H1 (cell line): ENCODE measurements around the gene PIGZ. TPM values are rescaled to one million over a fixed set of nuclear protein-coding genes. Genes with fewer than 3 reads are reported as not detected.

Experiments used
- CTCF ChIA-PET: fragments of 300-600 bp; sonication (Branson Sonifier 250); formaldehyde crosslinking; loops from one replicate; lab custom pipeline; 2021; ENCODE audit not compliant: partially characterized antibody; lab: Charles Lee
- POLR2A ChIA-PET: fragments of 300-600 bp; sonication (Branson Sonifier 250); formaldehyde crosslinking; loops from one replicate; lab custom pipeline; 2021; ENCODE audit warnings: inconsistent platforms; ENCODE audit not compliant: partially characterized antibody; lab: Charles Lee
- DNase-seq, 2 experiments: peaks; one replicate each; pipeline versions ENCODE4 v3.0.0 to v3.0.0-alpha.2; 2010 to 2022; ENCODE audit warnings: low spot score in 2 of 2, low read depth in 1 of 2, mixed read lengths in 1 of 2
- FAIRE-seq: peaks from 2 replicates; lab custom pipeline; 2011; peaks lifted over from hg19 to GRCh38; lab: Jason Lieb, UNC
- H2AFZ ChIP-seq: 2 replicates; pipeline ENCODE4 v1.8.1; 2012; ENCODE audit warnings: low read length, inconsistent platforms
- H2AK5ac ChIP-seq: 2 replicates; pipeline ENCODE4 v1.6.1; 2013; ENCODE audit warnings: low read depth, low read length
- H2BK120ac ChIP-seq: replicated peaks from 2 replicates; pipeline ENCODE3; 2013; ENCODE audit warnings: low read depth, low read length, inconsistent platforms
- H2BK12ac ChIP-seq: 2 replicates; pipeline ENCODE4 v1.6.1; 2013; ENCODE audit warnings: low read depth, low read length
- H2BK15ac ChIP-seq: 2 replicates; pipeline ENCODE4 v1.6.1; 2013; ENCODE audit warnings: low read length
- H2BK20ac ChIP-seq: 2 replicates; pipeline ENCODE4 v1.6.1; 2013; ENCODE audit warnings: low read length
- H2BK5ac ChIP-seq: 2 replicates; pipeline ENCODE4 v1.6.1; 2013; ENCODE audit warnings: low read depth, low read length
- H3K14ac ChIP-seq: 2 replicates; pipeline ENCODE4 v1.6.1; 2013; ENCODE audit warnings: inconsistent platforms; ENCODE audit not compliant: insufficient read length
- H3K18ac ChIP-seq: 2 replicates; pipeline ENCODE4 v1.6.1; 2013; ENCODE audit warnings: low read length; ENCODE audit errors: extremely low read depth
- H3K23ac ChIP-seq: 2 replicates; pipeline ENCODE4 v1.6.1; 2013; ENCODE audit warnings: inconsistent platforms; ENCODE audit not compliant: insufficient read length
- H3K23me2 ChIP-seq: 2 replicates; pipeline ENCODE4 v1.6.1; 2013; ENCODE audit warnings: low read depth, low read length
- H3K27ac ChIP-seq: 2 replicates; pipeline ENCODE4 v1.6.1; 2011; ENCODE audit warnings: low read depth, low read length, inconsistent platforms
- H3K27me3 ChIP-seq, 4 experiments: replicated peaks in 1 of 4; 1 replicate in 1 of 4; 2 replicates in 3 of 4; pipeline versions ENCODE4 v1.6.1 to v1.8.1; 2011 to 2013; ENCODE audit warnings: low read length in 3 of 4, mild to moderate bottlenecking in 3 of 4, inconsistent platforms in 2 of 4, mixed read lengths in 2 of 4, moderate library complexity in 1 of 4; ENCODE audit not compliant: control insufficient read depth in 3 of 4, insufficient read depth in 3 of 4; ENCODE audit errors: extremely low read depth in 1 of 4
- H3K36me3 ChIP-seq, 4 experiments: 2 replicates each; pipeline versions ENCODE4 v1.6.1 to v1.8.1; 2011 to 2013; ENCODE audit warnings: mild to moderate bottlenecking in 4 of 4, low read length in 3 of 4, moderate library complexity in 2 of 4, control low read depth in 1 of 4, inconsistent platforms in 1 of 4; ENCODE audit not compliant: insufficient read depth in 4 of 4, control insufficient read depth in 2 of 4
- H3K4ac ChIP-seq: replicated peaks from 2 replicates; pipeline ENCODE3; 2013; ENCODE audit warnings: low read length, low read depth, mixed read lengths, inconsistent platforms; ENCODE audit not compliant: insufficient read length
- H3K4me1 ChIP-seq, 4 experiments: replicated peaks in 1 of 4; 1 replicate in 1 of 4; 2 replicates in 3 of 4; pipeline versions ENCODE4 v1.6.1 to v1.8.1; 2011 to 2013; ENCODE audit warnings: low read length in 3 of 4, inconsistent platforms in 2 of 4, mixed read lengths in 1 of 4; ENCODE audit not compliant: insufficient read depth in 4 of 4, control insufficient read depth in 3 of 4
- H3K4me2 ChIP-seq, 2 experiments: 2 replicates each; pipeline versions ENCODE4 v1.6.1 to v1.8.1; 2011 to 2013; ENCODE audit warnings: low read depth in 2 of 2, low read length in 2 of 2, control low read depth in 1 of 2, inconsistent platforms in 1 of 2, mild to moderate bottlenecking in 1 of 2; ENCODE audit not compliant: insufficient read depth in 1 of 2
- H3K4me3 ChIP-seq, 4 experiments: fragments of 200-600, 300-600 bp in 1 of 4; sonication (generic), shearing (Covaris generic), sonication (Bioruptor Twin) in 1 of 4; 2 replicates each; pipeline versions ENCODE4 v1.5.1 to v1.8.1; 2011 to 2016; ENCODE audit warnings: low read length in 4 of 4, low read depth in 3 of 4, control low read depth in 2 of 4, inconsistent platforms in 2 of 4, mild to moderate bottlenecking in 2 of 4, mixed read lengths in 1 of 4, moderate library complexity in 1 of 4; ENCODE audit not compliant: insufficient read depth in 2 of 4; ENCODE audit errors: extremely low read depth in 1 of 4
- H3K56ac ChIP-seq: replicated peaks from 2 replicates; pipeline ENCODE3; 2013; ENCODE audit warnings: low read depth, mild to moderate bottlenecking, mixed read lengths, low read length, inconsistent platforms; ENCODE audit not compliant: insufficient read length
- H3K79me1 ChIP-seq: 2 replicates; pipeline ENCODE4 v1.6.1; 2013; ENCODE audit warnings: low read depth, low read length, control low read depth
- H3K79me2 ChIP-seq, 2 experiments: 2 replicates each; pipeline versions ENCODE4 v1.6.1 to v1.8.1; 2012 to 2013; ENCODE audit warnings: low read length in 2 of 2, mild to moderate bottlenecking in 2 of 2, inconsistent platforms in 1 of 2; ENCODE audit not compliant: insufficient read depth in 2 of 2, control insufficient read depth in 1 of 2
- H3K9ac ChIP-seq, 4 experiments: replicated peaks in 1 of 4; 1 replicate in 1 of 4; 2 replicates in 3 of 4; pipeline versions ENCODE4 v1.6.1 to v1.8.1; 2011 to 2013; ENCODE audit warnings: low read depth in 3 of 4, low read length in 3 of 4, control low read depth in 2 of 4, mild to moderate bottlenecking in 2 of 4, moderate library complexity in 2 of 4, inconsistent platforms in 1 of 4; ENCODE audit errors: extremely low read depth in 1 of 4
- H3K9me3 ChIP-seq, 2 experiments: 2 replicates each; pipeline versions ENCODE4 v1.6.1 to v1.8.1; 2012 to 2013; ENCODE audit warnings: mild to moderate bottlenecking in 2 of 2, moderate library complexity in 2 of 2, control low read depth in 1 of 2, inconsistent platforms in 1 of 2, low read depth in 1 of 2, low read length in 1 of 2, mixed read lengths in 1 of 2; ENCODE audit not compliant: insufficient read depth in 2 of 2
- H4K20me1 ChIP-seq, 2 experiments: replicated peaks in 1 of 2; 2 replicates each; pipeline versions ENCODE3 to v1.8.1; 2011 to 2013; ENCODE audit warnings: inconsistent platforms in 2 of 2, low read length in 2 of 2, mild to moderate bottlenecking in 1 of 2; ENCODE audit not compliant: insufficient read depth in 2 of 2, control insufficient read depth in 1 of 2
- H4K5ac ChIP-seq: 2 replicates; pipeline ENCODE4 v1.6.1; 2013; ENCODE audit warnings: low read length, low read depth, mixed read lengths, inconsistent platforms; ENCODE audit not compliant: insufficient read length
- H4K8ac ChIP-seq: 2 replicates; pipeline ENCODE4 v1.8.0; 2013; ENCODE audit warnings: mild to moderate bottlenecking, moderate library complexity, low read length, inconsistent platforms; ENCODE audit not compliant: insufficient read depth; ENCODE audit errors: extremely low read depth
- H4K91ac ChIP-seq: replicated peaks from 2 replicates; pipeline ENCODE3; 2013; ENCODE audit warnings: low read length, mixed read lengths, inconsistent platforms; ENCODE audit not compliant: insufficient read length
- BACH1 ChIP-seq: IDR thresholded peaks from 2 replicates; pipeline ENCODE4 v1.6.1; 2012; ENCODE audit warnings: low read length, improper control_type of control experiment
- KDM5A ChIP-seq: fragments of 200-600 bp; IDR thresholded peaks from 2 replicates; pipeline ENCODE4 v1.7.1; 2012; ENCODE audit warnings: mild to moderate bottlenecking, low read length, inconsistent platforms, mixed read lengths
- POLR2A ChIP-seq, 2 experiments: IDR thresholded peaks; 1 replicate in 1 of 2; 2 replicates in 1 of 2; pipeline ENCODE4 v1.6.1; 2011; ENCODE audit warnings: low read depth in 2 of 2, low read length in 2 of 2, mild to moderate bottlenecking in 2 of 2; ENCODE audit errors: control extremely low read depth in 1 of 2
- WGBS, 2 experiments: shearing (Covaris generic) in 1 of 2; methylation state at CpG; one replicate each; pipeline versions ENCODE4 v1.1.6 to v1.1.7; 2013 to 2015; ENCODE audit warnings: low lambda C conversion rate in 2 of 2, mixed read lengths in 2 of 2, inconsistent platforms in 1 of 2, low coverage in 1 of 2, missing lambda C conversion rate in 1 of 2; ENCODE audit not compliant: insufficient replicate concordance in 2 of 2, insufficient coverage in 1 of 2, insufficient read length in 1 of 2; ENCODE audit errors: extremely low coverage in 1 of 2, missing lambda C conversion rate in 1 of 2; 5-methylcytosine and 5-hydroxymethylcytosine counted together
- polyA plus RNA-seq, 7 experiments: library from polyadenylated mRNA; depleted of rRNA in 3 of 7; stranded (reverse) in 5 of 7; unstranded in 2 of 7; fragments of >200 nt in 5 of 7; fragments of 200-250 nt in 2 of 7; gene quantifications; 1 replicate in 5 of 7; 2 replicates in 1 of 7; 4 replicates in 1 of 7; pipeline versions ENCODE4 v1.2.1 to v1.2.3, GENCODE V29; 2011 to 2013; ENCODE audit warnings: missing spikeins in 2 of 7, mixed read lengths in 2 of 7
- total RNA-seq: library from RNA; stranded (reverse); fragmentation: NEBNext Ultra II Directional; extraction: Animal tissue kit (Norgen Biotek cat#: 25700); gene quantifications from 2 replicates; pipeline ENCODE4 v1.2.1, GENCODE V29; 2021

The PIGZ gene
- total and polyA plus RNA-seq, 2 of the 8 experiments (the other 6 are each of a cell fraction or from before 2014, with no cell fraction given) = 0.32 TPM; not detected in 1

- H2BK5ac ChIP-seq = no peak overlapping the region
- DNase-seq (no peak), FAIRE-seq (no peak)
- no peak overlapping the region; the same call in 1 of the 2 replicates for H4K8ac ChIP-seq
- no peak overlapping the region for H2BK120ac ChIP-seq
- H2AFZ ChIP-seq = no peak overlapping the region
- CTCF ChIA-PET = interaction anchor here (0.9 to 3.0 kb wide), 8 partner anchors 9 to 190 kb away, joined by 3 to 16 read pairs (median 3); partner anchors contain the start of gene MELTF
- no peak overlapping the region for H3K9ac ChIP-seq
- H3K27me3 ChIP-seq = peaks cover 0 to 3% (median 0%) of the 10 kb centered on the region in 4 experiments; a peak in 3 of 7 replicates
- H3K9me3 ChIP-seq = no peaks in the 10 kb centered on the region
- H3K4me2 ChIP-seq = no peak overlapping the region
- no peak overlapping the region for H2BK20ac ChIP-seq
- no peak overlapping the region for H4K5ac ChIP-seq
- H2BK12ac ChIP-seq = no peak overlapping the region
- POLR2A ChIA-PET = no interaction called here
- no peak overlapping the region for H3K14ac ChIP-seq
- peaks cover 0 to 4% of the 10 kb centered on the region in 2 experiments for H4K20me1 ChIP-seq
- H3K27ac ChIP-seq = no peak overlapping the region
- H3K4me3 ChIP-seq = no peak overlapping the region
- H3K79me2 ChIP-seq = no peaks in the 10 kb centered on the region
- H3K4ac ChIP-seq = no peak overlapping the region
- peaks cover 5% of the 10 kb centered on the region; the same call in 1 of the 2 replicates for H3K23me2 ChIP-seq
- no peak overlapping the region for H4K91ac ChIP-seq
- TF ChIP-seq BACH1 (no peak), KDM5A (no peak), POLR2A (IDR thresholded peaks at IDR 0.05; ENCODE audit: control extremely low read depth in 1 of 2, low read depth in 2 of 2, low read length in 2 of 2) (no peak)
- peaks cover 0 to 6% (median 2%) of the 10 kb centered on the region in 4 experiments; a peak in 3 of 7 replicates for H3K4me1 ChIP-seq
- no peaks in the 10 kb centered on the region for H3K79me1 ChIP-seq
- WGBS, 2 experiments = 89% methylated on average over 15 of the region's 15 CpGs; no CpG with 5 or more reads in 1 of the 2 experiments
- no peaks in the 10 kb centered on the region for H3K36me3 ChIP-seq
- H3K56ac ChIP-seq = no peak overlapping the region
- no peak overlapping the region for H3K18ac ChIP-seq
- H2BK15ac ChIP-seq = no peak overlapping the region
- H3K23ac ChIP-seq = no peak overlapping the region
- 0 out of 2 replicates have a peak overlapping the region, but pooled peaks have one; percentile 13 for H2AK5ac ChIP-seq
Measured at GRCh38 chr3:196997311-196997710, 28.7 kb upstream of the PIGZ start.
